GM15510 (cell line): ENCODE results near the gene SYTL4.

Experiments used
- POLR2A ChIP-seq: IDR thresholded peaks from 3 replicates; pipeline ENCODE4 v1.6.1; 2011; ENCODE audit warnings: borderline replicate concordance; ENCODE audit not compliant: insufficient read length; ENCODE audit errors: extremely low read depth

Gene SYTL4

GRCh38 chrX:100731441-100732281 lies at the start of gene SYTL4:
Gene SYTL4 (minus strand): TSS chrX:100732121. CDS start chrX:100702037, 30,084 bp downstream.
- no peak for TF ChIP-seq POLR2A

DNA sequence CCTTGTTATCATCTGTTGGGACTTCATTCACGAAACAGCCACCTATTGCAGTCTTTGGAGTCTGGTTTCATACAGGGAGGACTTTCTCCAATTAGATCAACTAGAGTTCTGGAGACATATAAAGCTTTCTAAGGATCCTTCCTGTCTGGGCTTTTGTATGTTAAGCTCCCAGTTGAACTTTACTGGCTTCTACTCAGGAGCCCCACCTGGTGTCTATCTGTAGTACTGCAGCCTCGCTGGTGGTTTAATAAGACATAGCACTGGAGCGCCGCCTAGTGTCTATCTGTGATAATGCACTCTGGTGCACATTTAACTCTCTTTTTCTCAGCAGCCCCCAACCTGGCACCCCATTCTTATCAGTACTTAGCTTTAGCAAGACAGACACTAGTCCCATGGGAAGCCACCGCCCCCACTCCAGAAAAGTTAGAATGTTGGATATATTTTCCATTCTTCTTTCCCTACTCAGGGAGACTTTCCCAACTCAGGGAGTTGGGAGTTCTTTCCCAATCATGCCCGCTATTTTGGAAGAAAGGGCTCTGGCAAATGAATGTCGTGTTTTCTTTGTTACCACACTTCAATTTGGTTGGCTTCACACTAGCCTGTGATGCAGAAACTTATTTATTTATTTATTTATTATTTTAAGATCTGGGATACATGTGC lies 36.9 kb upstream of the SYTL4 start:
- TF ChIP-seq POLR2A = no peak

GRCh38 chrX:100750883-100751282 lies 19.0 kb upstream of the SYTL4 start:
- TF ChIP-seq POLR2A = no peak

GRCh38 chrX:100748108-100748507 lies 16.2 kb upstream of the SYTL4 start:
- no peak for TF ChIP-seq POLR2A

GRCh38 chrX:100747703-100748102 lies 15.8 kb upstream of the SYTL4 start:
- TF ChIP-seq POLR2A = no peak

- no peak for TF ChIP-seq POLR2A
These were observed 15.2 kb upstream of the SYTL4 start for GRCh38 chrX:100747090-100747489.

GRCh38 chrX:100745806-100746537 lies 14.1 kb upstream of the SYTL4 start:
- no peak for TF ChIP-seq POLR2A

GRCh38 chrX:100745205-100745604 lies 13.3 kb upstream of the SYTL4 start:
- TF ChIP-seq POLR2A = no peak

DNA sequence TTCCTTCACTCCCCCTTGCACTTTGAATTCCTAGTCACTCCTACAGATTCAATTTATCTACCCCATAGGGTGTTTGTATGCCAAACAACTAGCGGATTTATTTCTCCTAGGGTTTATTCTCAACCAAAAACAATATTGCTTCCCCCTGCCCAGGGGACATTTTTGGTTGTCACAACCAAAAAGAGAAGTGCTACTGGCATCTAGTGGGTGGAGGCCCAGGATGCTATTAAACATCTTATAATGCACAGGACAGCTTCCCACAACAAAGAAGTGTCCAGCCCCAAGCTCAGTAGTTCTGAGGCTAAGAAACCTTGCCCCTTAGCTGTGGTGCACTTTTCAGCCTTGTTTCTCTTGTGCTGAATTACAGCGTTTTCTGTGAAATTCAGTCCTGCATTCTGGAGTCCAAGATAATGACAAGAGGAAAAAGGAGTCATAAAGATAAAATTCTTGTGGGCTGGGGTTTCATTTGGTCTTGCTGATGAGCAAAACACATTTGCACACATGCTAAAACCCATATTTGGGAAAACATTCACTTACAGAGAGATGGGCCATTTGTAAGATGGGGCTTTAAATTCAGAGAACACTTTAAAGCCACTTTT lies 11.2 kb upstream of the SYTL4 start:
- no peak for TF ChIP-seq POLR2A

DNA sequence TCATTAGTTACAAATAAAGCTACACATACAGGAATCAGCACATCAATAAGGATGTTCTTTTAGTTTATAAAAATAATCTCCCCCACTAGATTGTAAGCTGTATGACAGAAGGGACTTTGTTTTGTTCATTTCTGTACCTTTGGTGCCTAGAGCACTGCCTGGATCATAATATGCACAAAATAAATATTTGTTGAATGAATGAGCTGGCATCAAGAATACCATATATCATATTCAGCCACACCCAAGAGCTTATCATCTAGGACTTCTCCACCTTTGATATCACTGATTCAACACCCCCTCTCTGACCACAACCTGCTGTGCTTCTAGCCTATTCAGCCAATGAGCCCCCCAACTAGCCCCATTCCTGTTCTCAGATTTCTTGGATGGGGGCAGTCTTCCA lies 10.6 kb downstream of the SYTL4 start:
- no peak for TF ChIP-seq POLR2A

DNA sequence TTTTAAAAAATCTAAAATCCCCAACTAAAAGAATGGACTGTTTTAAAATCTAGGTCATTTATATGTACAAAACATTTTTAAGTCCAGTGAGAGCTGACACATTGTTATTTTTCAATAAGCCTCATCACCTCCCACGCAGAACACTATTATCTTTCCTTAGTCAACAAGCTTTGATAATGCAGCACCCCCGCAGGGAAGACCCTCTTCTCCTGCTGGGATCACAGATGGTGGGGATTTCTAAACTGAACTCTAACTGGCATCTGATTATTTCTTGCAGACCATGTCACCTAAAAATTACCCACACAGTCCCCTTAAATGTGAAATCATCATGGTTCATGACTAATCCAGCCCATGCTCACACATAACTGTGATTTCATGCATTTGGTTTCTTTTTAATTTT lies 11.6 kb downstream of the SYTL4 start:
- TF ChIP-seq POLR2A = no peak

GRCh38 chrX:100719139-100719538 lies 12.8 kb downstream of the SYTL4 start:
- TF ChIP-seq POLR2A = no peak

GRCh38 chrX:100717363-100717762 lies 14.6 kb downstream of the SYTL4 start:
- TF ChIP-seq POLR2A = no peak

GRCh38 chrX:100710816-100711215 lies 21.1 kb downstream of the SYTL4 start:
- no peak for TF ChIP-seq POLR2A

- no peak for TF ChIP-seq POLR2A
These were observed 27.2 kb downstream of the SYTL4 start for GRCh38 chrX:100704581-100705203.

DNA sequence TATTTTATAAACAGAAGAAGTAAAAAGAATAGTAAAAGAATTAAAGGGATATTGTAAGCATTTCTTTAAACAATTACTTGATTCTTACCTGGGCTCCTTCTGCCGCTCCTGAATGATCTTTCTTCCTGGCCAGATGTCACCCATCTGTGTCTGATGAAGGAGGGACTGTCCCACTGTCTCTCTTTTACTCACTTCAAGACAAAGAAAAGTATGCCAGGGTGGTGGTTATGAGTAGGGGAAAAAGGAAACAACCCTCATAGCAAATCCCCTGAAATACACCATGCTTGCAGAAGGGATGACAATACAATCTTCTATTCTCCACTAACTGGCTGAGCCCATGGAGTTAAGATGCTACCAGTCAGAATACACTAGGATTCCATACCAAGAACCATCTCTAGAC lies 31.1 kb downstream of the SYTL4 start:
- no peak for TF ChIP-seq POLR2A

- no peak for TF ChIP-seq POLR2A
These were observed 33.4 kb downstream of the SYTL4 start for GRCh38 chrX:100698551-100698950.
